HG02884 (cell line): ENCODE data around the gene RIPK3.
"Not testable (repeated sequence)": the region's sequence is repeated elsewhere in the genome, so short reads cannot be mapped to it uniquely, and the experiment has no call there.

Experiments
- ATAC-seq: cut with Tn5 transposase; IDR thresholded peaks from one replicate; pipeline ENCODE4 v1.9.1; 2021; ENCODE audit warnings: mild to moderate bottlenecking, moderate library complexity; ENCODE audit not compliant: unreplicated experiment

RIPK3 gene

GRCh38 chr14:24348186-24348585, 8.4 kb upstream of the RIPK3 start:
- no peak for ATAC-seq

- no peak for ATAC-seq
Observed at GRCh38 chr14:24347134-24347533, 7.3 kb upstream of the RIPK3 start.

- no peak for ATAC-seq
Observed at GRCh38 chr14:24343795-24344660, 4.2 kb upstream of the RIPK3 start.

GRCh38 chr14:24342889-24343288, 3.1 kb upstream of the RIPK3 start:
- ATAC-seq, result no peak

- no peak for ATAC-seq
Observed at GRCh38 chr14:24340606-24341005, 815 bp upstream of the RIPK3 start.

- ATAC-seq, result no peak
Observed at GRCh38 chr14:24338843-24339242, 948 bp downstream of the RIPK3 start.

- ATAC-seq, result no peak
Observed at GRCh38 chr14:24337824-24338175, 2.0 kb downstream of the RIPK3 start.

GRCh38 chr14:24337144-24337823, 2.5 kb downstream of the RIPK3 start:
- no peak for ATAC-seq

- no peak for ATAC-seq
Observed at GRCh38 chr14:24335461-24336171, 4.2 kb downstream of the RIPK3 start.

- ATAC-seq, result no peak
Observed at GRCh38 chr14:24334431-24335291, 5.1 kb downstream of the RIPK3 start, which contains the start of gene ADCY4. TSS of gene ADCY4 (minus strand) at chr14:24335071. CDS start at chr14:24334652, 419 bp downstream.

- ATAC-seq, result peak; percentile 82
Observed at GRCh38 chr14:24332268-24332993, 7.4 kb downstream of the RIPK3 start.

GRCh38 chr14:24331731-24332267, 8.0 kb downstream of the RIPK3 start:
- ATAC-seq, result no peak

- no peak for ATAC-seq
Observed at GRCh38 chr14:24330973-24331674, 8.7 kb downstream of the RIPK3 start.

- no peak for ATAC-seq
Observed at GRCh38 chr14:24329736-24330135, 10.1 kb downstream of the RIPK3 start.

- ATAC-seq, result no peak
Observed at GRCh38 chr14:24329073-24329663, 10.6 kb downstream of the RIPK3 start.

- ATAC-seq, result not testable (repeated sequence)
Observed at GRCh38 chr14:24327914-24328313, 11.9 kb downstream of the RIPK3 start.

GRCh38 chr14:24327303-24327702, 12.5 kb downstream of the RIPK3 start:
- no peak for ATAC-seq

- no peak for ATAC-seq
Observed at GRCh38 chr14:24325963-24326362, 13.8 kb downstream of the RIPK3 start.
